ENCODE results near the gene MEGF11.

Gene MEGF11

DNA sequence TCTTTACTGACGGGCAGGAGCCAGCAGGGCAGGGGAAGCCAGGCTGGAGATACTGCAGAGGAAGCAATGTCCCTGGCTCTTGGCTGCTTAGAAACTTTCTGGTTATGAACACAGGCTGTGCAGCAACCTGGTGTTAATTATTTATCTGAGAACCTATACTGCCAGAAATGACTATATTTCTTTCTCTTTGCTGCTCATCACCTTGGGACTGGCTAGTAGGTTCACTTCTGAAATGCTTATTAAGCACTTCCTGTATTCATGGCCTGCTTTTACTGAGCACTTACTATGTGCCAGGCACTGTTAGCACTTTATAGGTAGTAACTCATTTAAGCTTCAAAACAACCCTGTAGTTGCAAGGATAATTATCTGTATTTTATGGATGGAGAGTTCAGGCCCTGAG lies 326.7 kb downstream of the MEGF11 start:
- no peak for DNase-seq

DNA sequence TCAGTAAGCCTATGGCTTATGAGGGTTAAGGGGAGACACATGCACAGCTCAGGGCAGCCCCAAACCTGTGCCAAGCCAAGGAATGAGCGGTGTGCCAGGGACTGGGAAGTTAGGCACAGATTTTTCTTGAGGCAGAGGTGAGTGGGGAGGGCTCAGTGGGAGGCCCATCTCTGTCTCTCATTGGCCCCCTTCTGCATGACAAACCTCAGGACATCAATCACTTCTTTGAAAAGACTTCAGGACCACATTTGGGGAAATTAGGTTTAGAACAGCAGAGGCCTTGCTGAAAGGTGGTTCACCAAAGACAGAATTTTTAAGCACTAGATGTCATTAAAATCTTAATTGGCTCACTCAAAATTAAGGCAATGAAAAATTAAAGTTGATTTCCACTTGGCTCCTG lies 327.1 kb downstream of the MEGF11 start:
- DNase-seq = no peak

DNA sequence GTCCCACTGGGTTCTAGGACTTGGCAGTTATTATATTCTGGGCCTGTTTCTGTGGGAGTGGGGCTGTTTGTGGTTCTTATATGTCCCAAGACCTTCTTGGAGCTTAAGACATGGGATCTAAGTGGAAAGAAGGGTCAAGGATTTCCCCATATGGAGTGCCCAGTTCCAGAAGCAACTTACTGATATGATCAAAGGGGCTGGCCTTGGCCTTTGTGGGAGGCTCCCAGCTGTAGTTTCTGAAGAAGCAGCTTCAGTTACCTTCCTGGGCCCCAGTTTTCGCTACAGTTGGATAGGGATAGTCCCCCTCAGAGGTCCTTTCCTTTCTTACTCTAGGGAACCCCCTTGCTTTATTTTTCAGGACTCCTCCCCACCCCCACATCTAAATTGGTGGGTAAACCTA lies 328.2 kb downstream of the MEGF11 start:
- DNase-seq = no peak

DNA sequence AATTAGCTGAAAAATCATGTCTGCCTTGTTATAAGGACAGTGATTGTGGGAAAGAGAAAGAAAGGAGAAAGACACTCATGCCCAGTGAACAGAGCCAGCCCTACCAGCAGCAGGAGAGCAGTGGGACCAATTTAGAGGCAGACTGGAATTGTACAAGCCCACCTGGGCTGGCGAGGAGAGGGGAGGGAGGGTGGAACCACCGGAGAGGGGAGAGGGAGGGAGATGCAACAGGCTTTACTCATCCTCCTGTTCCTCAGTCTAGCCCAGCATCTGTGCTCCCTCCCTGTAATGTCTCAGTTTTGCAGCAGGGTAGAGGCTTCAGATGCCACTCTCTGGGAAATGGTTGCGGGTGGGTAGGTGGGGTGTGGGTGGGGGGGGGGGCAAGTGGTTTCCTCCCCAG lies 329.5 kb downstream of the MEGF11 start:
- no peak for DNase-seq

DNA sequence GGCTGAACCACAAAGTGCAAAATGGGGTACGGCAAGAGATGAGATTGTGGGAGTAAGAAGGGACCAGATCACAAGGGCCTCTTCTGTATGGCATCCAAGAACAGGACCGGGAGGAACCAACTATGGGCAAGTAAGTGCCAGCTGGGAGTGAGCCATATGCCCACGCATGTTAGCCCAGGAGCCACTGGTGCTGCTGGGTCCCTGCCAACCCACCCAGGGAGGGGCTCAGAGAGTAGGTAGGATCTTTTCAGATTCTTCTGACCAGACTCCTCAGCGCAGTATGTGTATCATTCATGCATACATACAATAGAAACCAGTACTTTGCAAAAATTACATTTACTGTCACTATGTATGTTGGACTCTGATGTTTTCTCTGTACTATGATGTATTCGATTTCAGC lies 330.3 kb downstream of the MEGF11 start:
- DNase-seq = no peak

DNA sequence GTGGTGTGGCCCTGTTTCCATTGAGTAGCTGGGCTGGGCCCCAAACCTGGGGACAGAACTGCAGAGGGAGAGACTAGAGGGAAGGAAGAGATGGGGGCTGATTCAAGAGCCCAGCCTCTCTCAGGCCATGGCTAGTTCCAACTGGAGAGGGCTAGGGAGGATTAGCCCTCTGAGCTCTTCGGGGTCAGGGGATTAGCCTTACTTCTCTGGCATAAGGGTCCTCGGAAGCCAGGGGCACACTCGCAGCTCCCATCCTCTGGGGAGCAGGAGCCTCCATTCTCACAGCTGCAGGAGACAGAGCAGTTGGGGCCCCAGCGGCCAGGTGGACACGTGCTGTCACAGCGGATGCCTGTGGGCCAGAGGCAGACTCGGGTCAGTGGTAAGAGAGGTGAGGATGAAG lies 330.9 kb downstream of the MEGF11 start:
- no peak for DNase-seq

DNA sequence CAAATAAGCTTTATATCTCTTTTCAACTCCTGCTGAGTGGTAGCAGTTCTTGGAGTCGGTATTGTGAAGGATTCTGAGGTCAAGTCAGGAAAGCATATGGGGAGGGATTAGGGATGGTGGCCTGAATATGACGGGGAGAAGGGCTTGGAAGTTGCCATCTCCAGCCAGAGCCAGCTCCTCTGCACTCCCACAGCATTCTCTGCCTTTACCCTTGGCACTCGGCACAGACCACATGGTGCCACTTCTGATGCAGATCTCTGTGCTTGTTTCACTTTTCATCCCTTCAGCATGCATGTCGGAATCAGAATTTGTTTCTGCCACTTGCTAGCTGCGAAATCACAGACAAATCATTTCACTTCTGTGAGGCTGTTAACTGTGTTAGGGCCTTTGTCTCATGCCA lies 331.8 kb downstream of the MEGF11 start:
- DNase-seq = no peak

DNA sequence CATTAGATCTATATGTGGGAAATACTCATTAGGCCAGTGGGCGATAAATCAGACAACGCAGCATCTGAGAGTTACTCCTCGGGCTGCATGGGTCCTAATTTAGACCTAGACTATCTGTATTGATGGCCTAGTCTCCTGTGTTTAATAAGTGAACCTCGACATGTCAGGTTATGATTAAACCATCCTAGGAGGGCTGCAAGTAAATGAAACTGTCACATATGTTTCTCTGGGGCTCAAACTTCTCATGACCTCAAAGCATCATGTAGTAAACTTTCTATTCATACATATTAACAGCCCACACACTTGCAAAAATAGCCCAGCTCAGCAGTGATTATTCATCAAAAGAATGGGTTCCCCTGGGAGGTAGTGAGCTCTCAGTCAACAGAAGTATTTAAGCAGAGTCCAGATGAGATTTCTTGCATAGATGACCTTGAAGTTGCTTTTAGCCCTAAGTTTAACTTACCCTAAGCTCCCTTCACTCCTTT lies 332.7 kb downstream of the MEGF11 start:
- no peak for DNase-seq

DNA sequence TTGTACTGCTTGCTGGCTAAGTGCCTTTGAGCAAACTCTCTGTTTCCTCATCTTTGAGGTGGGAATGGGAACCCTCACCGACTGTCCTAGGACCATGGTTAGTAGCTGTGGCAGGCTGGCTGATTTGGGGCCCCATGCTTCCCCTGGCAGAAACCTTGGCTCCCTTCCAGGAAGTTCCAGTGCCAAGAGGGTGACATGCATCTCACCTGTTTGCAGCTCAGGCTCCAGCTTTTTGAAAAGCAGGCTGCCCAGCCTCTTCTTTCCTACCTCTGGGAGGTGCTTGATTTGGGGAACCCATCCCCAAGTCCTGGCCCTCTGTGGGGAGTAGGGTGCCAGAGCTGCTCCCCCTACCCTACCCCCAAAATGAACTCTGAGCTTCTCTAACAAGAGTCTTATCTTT lies 333.4 kb downstream of the MEGF11 start:
- peak; percentile 45 for DNase-seq

DNA sequence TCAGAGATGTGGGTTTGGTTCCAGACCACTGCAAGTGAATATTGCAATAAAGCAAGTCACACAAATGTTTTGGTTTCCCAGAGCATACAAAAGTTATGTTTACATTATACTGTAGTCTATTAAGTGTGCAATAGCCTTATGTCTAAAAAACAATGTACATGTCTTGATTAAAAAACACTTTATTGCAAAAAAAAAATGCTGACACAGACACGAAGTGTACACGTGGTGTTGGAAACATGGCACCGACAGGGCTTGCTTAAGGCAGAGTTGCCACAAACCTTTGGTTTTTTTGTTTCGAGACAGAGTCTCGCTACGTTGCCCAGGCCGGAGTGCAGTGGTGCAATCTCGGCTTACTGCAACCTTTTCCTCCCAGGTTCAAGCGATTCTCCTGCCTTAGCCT lies 334.2 kb downstream of the MEGF11 start:
- no peak for DNase-seq

DNA sequence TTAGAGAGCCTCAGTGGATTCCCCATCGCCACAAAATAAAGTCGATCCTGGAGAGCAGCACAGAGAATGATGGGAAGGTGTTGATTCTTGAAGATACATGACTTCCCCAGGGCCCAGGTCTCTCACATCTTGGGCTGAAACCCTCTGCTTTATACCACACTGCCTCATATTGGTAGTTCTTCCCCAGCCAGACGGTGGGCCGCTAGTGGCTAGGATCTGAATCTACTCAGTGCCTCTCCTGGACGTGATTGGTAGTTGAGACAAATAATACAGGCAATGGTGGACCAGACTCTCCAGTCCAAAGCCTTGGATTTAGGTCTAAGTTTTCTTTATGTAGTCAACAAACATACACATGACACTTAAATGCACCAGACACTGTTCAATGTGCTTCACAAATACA lies 334.6 kb downstream of the MEGF11 start:
- DNase-seq = no peak

DNA sequence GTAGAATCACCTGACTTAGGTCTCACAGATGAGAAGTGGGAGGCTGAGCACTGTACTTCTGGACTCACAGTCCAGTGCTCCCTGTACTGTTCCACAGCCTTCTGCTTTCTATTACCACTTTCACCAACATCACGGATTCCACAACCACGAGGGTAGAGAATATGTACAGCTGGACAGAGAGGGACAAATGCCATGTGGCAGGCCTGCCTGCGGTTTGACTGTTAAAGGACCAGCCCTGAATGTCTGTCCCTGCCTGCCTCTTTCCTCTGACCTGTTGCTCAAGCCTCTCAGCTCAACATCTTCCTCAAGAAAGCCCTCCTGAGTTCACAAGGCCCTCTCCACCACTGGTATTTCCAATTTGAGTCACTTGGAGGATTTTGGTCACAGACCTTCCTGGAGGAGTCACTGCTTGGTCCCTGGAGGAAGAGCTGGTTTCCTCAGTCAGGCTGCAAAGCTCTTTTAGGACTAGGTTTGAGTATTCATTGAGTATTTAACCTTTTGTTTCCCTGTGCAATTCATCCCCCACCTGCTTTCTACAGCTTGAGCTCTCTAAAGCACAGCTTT lies 335.1 kb downstream of the MEGF11 start:
- DNase-seq = no peak

DNA sequence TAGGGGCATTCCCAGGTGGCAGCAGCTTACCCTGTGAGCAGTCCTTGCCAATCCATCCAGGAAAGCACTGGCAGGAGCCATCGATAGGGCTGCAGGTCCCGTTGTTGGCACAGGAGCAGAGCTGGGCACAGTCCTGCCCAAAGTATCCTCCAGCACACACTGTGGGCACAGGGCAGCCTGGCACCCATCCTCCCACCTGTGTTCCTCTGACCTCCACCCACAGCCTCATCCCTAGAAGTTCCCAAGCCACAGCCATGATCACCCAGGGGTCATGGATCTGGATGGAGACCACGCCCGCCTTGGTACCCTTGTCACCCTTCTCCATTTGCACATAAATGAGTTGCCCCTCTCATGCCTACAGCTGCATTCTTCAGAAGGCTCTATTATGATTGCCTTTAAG lies 335.6 kb downstream of the MEGF11 start:
- no peak for DNase-seq

DNA sequence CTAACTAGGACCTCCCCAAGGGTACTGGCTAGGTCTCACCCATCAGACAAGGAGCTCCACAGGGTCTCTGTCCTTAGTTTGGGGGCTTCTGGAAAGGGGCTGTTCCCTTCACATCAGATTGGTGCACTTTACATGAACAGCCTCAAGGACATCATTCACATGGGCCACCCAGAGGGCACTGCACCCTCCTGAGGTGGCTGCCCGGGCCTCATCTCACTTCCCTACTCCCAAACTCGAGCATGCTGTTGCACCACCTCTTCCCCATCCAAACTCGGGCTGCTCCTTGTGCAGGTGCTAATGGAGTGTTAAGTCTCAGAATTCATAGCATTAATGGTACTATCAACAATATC lies 336.2 kb downstream of the MEGF11 start:
- no peak for DNase-seq

DNA sequence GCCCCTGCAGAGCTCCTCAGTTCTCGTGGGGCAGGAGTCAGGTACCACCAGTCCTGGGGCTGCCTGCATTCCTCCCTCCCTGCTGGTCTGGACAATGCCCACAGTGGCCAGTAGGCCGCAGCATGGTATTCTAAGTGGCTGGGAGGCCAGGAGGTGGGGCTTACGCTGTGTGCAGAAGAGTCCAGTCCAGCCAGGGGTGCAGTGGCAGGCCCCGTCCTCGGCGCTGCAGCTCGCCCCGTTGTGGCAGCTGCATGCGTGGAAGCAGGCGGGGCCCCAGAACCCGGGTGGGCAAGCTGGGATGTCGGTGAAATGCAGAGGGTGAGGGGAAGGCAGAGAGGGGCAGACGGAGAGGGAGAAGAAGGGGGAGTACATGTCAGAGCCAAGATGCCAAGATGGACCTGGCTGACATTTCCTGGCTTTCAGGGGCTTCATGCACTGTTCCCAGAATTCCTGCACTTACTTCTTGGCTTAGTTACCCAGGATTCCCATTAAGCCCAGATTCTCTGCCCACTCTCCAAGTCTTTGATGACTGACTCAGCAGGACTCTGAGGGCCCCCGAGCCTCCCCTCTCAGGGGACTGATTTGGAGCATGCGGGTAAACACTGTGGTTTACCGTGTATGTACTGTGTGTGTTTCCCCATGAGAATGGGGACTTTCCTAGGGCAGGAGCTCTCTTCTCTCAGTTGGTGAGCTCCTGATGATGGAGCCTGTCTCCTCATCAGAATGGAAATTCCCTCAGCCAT lies 336.7 kb downstream of the MEGF11 start:
- DNase-seq = peak; percentile 90

DNA sequence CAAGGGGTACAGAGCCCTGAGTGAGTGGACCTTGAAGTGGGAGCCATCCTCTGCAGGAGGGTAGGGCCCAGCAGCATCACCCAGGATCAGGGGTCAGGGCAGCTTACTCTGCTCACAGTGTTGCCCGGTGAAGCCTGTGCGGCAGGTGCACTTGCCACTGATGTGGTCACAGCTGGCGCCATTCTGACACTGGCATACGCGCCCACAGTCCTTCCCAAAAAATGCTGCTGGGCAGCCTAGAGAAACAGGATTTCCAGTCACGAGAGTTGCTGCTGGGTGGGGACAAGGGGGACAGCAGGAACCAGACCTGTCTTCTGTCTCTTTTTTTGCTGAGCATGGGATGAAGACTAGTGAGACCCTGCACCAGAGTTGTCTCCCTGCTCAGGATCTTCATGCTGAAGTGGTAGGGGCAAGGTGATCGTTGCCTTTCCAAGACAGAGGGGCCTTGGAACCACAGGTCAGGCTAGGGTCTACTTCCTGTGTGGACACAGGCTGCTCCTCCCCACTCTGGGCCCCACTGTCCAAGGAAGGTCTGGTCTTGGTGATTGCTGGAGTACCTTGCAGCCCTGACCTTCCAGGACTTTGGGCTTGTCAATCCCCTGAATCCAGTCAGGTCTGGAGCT lies 337.4 kb downstream of the MEGF11 start:
- DNase-seq = peak; percentile 23

DNA sequence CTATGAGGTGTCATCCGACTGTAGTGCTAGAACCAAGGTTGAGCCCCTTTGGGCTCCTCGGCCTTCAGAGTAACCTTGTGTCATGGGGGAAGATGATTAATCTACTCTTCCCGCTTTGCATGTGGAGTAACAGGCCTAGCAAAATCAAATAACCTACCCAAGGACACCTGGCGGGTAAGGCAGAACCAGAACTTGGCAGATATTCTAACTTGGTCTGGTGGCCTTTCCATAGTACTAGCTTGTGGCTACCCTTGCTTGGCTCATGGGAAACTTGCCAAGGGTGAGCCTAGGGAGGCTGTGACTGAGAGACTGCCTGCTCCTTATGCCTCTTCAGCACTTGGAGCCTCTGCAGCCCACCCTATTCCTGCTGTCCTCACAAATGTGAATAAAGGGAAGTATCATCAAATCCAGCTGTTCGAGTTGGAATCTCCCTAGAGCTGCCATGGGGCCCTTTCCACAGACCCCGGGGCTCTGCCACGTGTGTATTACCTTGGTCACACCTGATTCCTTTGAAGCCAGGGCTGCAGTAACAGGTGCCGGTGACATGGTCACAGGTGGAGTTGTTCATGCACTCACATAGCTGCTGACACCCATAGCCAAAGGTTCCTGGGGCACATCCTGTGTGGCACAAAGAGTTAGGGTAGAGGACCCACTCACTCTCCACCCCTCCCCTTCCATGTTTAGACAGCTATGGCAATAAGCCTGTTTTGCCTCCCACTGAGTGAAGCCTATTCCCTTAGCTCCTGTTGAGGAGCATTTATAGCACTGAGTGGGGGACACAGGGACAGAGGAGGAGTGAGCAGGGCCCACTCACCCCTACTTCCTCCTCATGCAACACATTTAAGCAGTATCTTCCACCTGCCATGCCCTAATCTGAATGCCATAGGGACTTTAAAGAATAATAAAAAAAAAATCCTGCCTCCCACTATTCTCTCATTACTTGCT lies 338.3 kb downstream of the MEGF11 start:
- DNase-seq = no peak

DNA sequence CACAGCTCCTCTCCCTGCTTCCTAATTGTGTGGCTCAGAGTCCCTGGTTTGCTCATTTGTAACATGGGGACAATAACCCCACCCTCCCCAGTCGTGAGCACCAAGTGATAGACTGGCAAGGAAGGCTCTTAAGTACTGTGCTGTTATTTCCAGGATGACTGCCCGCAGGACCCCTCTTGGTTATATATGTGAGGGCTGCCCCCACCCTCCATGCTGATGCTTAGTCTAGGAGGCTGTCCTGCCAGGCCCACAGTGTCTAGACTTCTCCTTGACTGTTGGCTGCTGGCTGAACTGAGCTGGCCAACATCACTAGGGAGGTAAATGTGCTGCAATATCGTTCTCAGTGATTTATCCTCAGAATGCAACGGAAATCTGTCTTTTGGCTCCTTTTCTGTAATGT lies 339.2 kb downstream of the MEGF11 start:
- no peak for DNase-seq

DNA sequence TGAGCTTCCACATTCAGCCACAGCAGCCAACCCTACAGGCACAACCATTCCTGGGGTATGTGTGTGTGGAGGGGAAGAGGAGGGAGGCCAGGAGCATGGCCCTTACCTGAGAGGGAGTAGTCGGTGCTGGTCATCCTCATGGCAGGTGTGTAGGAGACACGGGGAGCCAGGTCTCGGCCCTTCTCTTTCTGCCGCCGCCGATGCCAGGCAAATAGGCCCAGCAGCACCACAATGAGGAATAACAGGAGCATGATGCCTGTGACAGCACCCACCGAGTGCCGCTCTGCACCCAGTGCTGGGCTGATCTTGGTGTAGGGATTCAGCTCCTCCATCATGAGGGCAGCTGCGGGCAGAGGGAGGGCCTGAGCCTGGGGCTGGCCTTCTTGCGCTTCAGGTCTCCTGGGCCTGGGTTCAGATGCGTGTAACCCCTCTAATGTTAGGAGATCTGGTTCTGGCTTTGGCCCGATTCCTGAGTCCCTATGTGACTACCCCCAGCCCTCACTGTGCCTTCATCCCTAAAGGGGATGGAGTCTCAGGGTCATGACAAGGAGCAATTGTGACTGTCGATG lies 339.8 kb downstream of the MEGF11 start:
- DNase-seq = no peak

DNA sequence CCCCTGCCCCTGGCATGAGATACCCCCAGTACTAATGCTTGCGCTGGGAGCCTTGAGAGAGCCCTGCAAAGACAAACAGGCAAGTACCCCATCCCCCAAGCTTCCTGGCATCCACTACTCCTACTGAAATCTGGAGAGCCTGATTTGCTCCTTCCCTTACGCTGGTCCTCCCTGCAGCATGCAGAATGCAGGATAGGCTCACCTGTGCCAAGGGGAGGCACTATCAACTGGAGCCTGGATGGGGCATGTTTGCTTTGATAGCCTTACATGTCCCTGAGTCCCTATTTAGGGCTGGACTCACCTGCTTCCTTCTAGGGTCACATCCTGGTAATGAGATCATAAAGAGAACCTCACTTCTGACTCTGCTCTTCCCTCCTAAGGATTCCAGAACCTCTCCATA lies 341.3 kb downstream of the MEGF11 start:
- DNase-seq = no peak

DNA sequence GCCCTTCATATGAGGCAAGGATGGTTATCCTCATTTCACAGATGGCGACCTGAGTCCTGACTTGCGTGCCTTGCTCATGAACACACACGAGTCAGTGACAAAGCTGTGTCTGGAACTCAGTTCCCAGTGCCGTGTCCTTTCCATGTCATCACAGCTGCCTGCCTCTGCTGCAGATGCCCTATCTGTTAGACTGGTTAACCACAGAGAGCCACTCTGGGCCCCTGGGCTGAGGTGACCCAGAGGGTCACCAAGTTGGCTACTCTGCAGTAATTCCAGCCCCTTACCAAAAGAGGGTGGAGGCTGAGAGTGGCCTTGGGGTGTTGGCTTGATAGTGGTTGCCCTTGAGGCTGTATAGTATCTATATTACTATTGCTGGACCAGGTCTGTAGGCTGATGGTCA lies 343.2 kb downstream of the MEGF11 start:
- no peak for DNase-seq

DNA sequence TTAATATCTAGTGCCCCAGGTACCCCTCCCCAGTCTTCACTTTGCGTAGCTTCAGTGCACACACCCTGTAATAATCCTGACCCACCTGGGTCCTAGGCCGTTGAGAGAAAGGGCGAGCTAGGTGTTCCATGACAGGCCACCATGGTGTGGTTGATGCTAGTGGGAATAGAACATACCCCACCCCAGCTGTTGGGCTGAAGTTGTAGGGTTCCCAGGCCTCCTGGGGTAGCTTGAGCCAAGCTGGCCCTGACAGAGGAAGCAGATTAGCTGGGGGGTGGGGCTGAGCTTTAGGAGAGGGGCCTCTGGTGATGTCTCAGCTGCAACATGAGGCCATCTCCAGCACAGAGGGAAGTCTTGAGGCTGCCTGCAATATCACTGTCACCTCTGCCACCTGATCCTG lies 343.7 kb downstream of the MEGF11 start:
- no peak for DNase-seq

DNA sequence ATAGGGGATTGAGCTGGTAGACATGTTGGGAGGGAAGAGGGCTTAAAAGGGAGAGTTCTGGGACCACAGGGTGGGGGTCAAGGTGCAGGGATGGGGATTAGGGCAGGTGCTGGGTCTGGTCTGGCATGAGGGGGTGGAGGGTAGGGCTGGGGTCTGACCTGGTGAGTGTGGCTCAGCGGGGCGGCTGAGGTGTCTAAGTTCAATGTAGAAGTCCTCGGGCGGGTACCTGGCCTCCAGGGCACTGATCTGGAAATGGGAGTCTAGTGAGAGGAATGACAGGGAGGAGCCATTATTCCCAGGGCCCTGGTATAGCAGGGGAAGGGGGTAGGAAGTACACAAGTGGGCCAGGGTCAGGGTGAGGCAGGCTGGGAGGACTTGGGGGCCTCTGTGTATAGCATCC lies 344.7 kb downstream of the MEGF11 start:
- DNase-seq = no peak

All from DMS53 (cell line).